KOPT-K1 (cell line): ENCODE data around the gene ARHGAP26.
"Not testable (repeated sequence)": the region's sequence is repeated elsewhere in the genome, so short reads cannot be mapped to it uniquely, and the experiment has no call there.

Experiments used
- H3K27ac ChIP-seq: fragments of 200-600 bp; sonication (generic); 2 replicates; pipeline ENCODE4 v1.5.1; 2016; ENCODE audit warnings: antibody characterized with exemption, mild to moderate bottlenecking, low read depth, low read length; ENCODE audit not compliant: poor library complexity, severe bottlenecking
- H3K36me3 ChIP-seq: fragments of 200-600 bp; sonication (generic); 2 replicates; pipeline ENCODE4 v1.5.1; 2017; ENCODE audit warnings: antibody characterized with exemption, mild to moderate bottlenecking, low read length, moderate library complexity; ENCODE audit not compliant: insufficient read depth
- H3K9me3 ChIP-seq: fragments of 200-600 bp; sonication (generic); 2 replicates; pipeline ENCODE4 v1.5.1; 2017; ENCODE audit warnings: antibody characterized with exemption, low read length, mild to moderate bottlenecking; ENCODE audit not compliant: insufficient read depth, poor library complexity, severe bottlenecking

The ARHGAP26 gene

GRCh38 chr5:143094087-143094521 lies 323.9 kb downstream of the ARHGAP26 start:
- no peaks in the 10 kb centered on the region for H3K36me3 ChIP-seq
- H3K27ac ChIP-seq = no peak overlapping the region
- H3K9me3 ChIP-seq = no peaks in the 10 kb centered on the region

GRCh38 chr5:143094608-143095007 lies 324.4 kb downstream of the ARHGAP26 start:
- not testable (repeated sequence) for H3K9me3 ChIP-seq, H3K36me3 ChIP-seq, H3K27ac ChIP-seq

GRCh38 chr5:143101121-143101520 lies 330.9 kb downstream of the ARHGAP26 start:
- no peak overlapping the region for H3K27ac ChIP-seq
- no peaks in the 10 kb centered on the region for H3K36me3 ChIP-seq
- no peaks in the 10 kb centered on the region for H3K9me3 ChIP-seq

- Histone ChIP-seq H3K9me3 (no peaks in the 10 kb centered on the region), H3K36me3 (no peaks in the 10 kb centered on the region), H3K27ac (no peak overlapping the region)
These were observed 331.7 kb downstream of the ARHGAP26 start for GRCh38 chr5:143101725-143102386.

- H3K9me3 ChIP-seq = no peaks in the 10 kb centered on the region
- H3K27ac ChIP-seq = no peak overlapping the region
These were observed 332.2 kb downstream of the ARHGAP26 start for GRCh38 chr5:143102411-143102810.

GRCh38 chr5:143105216-143105905 lies 335.2 kb downstream of the ARHGAP26 start:
- no peaks in the 10 kb centered on the region for H3K36me3 ChIP-seq
- no peaks in the 10 kb centered on the region for H3K9me3 ChIP-seq
- H3K27ac ChIP-seq = no peak overlapping the region

More at GRCh38 chr5:143102411-143102810, 332.2 kb downstream of the ARHGAP26 start:
- H3K36me3 ChIP-seq = no peaks in the 10 kb centered on the region

GRCh38 chr5:143106174-143106573 lies 336.0 kb downstream of the ARHGAP26 start:
- no peak overlapping the region for H3K27ac ChIP-seq
- H3K9me3 ChIP-seq = no peaks in the 10 kb centered on the region
- no peaks in the 10 kb centered on the region for H3K36me3 ChIP-seq

GRCh38 chr5:143108498-143109128 lies 338.4 kb downstream of the ARHGAP26 start:
- Histone ChIP-seq H3K9me3 (no peaks in the 10 kb centered on the region), H3K36me3 (no peaks in the 10 kb centered on the region), H3K27ac (no peak overlapping the region)

GRCh38 chr5:143110591-143110990 lies 340.4 kb downstream of the ARHGAP26 start:
- no peaks in the 10 kb centered on the region for H3K9me3 ChIP-seq
- H3K27ac ChIP-seq = no peak overlapping the region
- H3K36me3 ChIP-seq = no peaks in the 10 kb centered on the region

GRCh38 chr5:143111799-143112198 lies 341.6 kb downstream of the ARHGAP26 start:
- Histone ChIP-seq H3K9me3 (no peaks in the 10 kb centered on the region), H3K36me3 (no peaks in the 10 kb centered on the region), H3K27ac (no peak overlapping the region)

- no peaks in the 10 kb centered on the region for H3K9me3 ChIP-seq
- no peak overlapping the region for H3K27ac ChIP-seq
- no peaks in the 10 kb centered on the region for H3K36me3 ChIP-seq
These were observed 343.3 kb downstream of the ARHGAP26 start for GRCh38 chr5:143113461-143113860.

- no peaks in the 10 kb centered on the region for H3K9me3 ChIP-seq
- no peaks in the 10 kb centered on the region for H3K36me3 ChIP-seq
- H3K27ac ChIP-seq = no peak overlapping the region
These were observed 344.3 kb downstream of the ARHGAP26 start for GRCh38 chr5:143114481-143114880.

- Histone ChIP-seq H3K9me3 (no peaks in the 10 kb centered on the region), H3K27ac (no peak overlapping the region), H3K36me3 (no peaks in the 10 kb centered on the region)
These were observed 345.2 kb downstream of the ARHGAP26 start for GRCh38 chr5:143115381-143115780.

- H3K27ac ChIP-seq = no peak overlapping the region
- no peaks in the 10 kb centered on the region for H3K9me3 ChIP-seq
- H3K36me3 ChIP-seq = no peaks in the 10 kb centered on the region
These were observed 346.6 kb downstream of the ARHGAP26 start for GRCh38 chr5:143116814-143117213.

GRCh38 chr5:143117821-143118220 lies 347.6 kb downstream of the ARHGAP26 start:
- Histone ChIP-seq H3K27ac (no peak overlapping the region), H3K9me3 (no peaks in the 10 kb centered on the region), H3K36me3 (no peaks in the 10 kb centered on the region)
